Loucy (cell line): ENCODE results near the gene CAPSL.

Experiments
- H2AFZ ChIP-seq: fragments of 200-600 bp; sonication (generic); 2 replicates; pipeline ENCODE4 v1.6.0; 2016; ENCODE audit warnings: antibody characterized with exemption, mild to moderate bottlenecking, low read length, moderate library complexity
- H3F3A ChIP-seq: fragments of 200-600 bp; 2 replicates; pipeline ENCODE4 v1.6.0; 2016; ENCODE audit warnings: antibody characterized with exemption, low read depth, mild to moderate bottlenecking
- H3K27me3 ChIP-seq: fragments of 200-600 bp; sonication (generic); 2 replicates; pipeline ENCODE4 v1.6.1; 2014; ENCODE audit warnings: low read length, mild to moderate bottlenecking; ENCODE audit not compliant: insufficient read depth, poor library complexity, severe bottlenecking
- H3K36me3 ChIP-seq: fragments of 200-600 bp; sonication (generic); 2 replicates; pipeline ENCODE4 v1.6.1; 2016; ENCODE audit warnings: low read length; ENCODE audit not compliant: insufficient read depth
- H3K4me1 ChIP-seq: fragments of 200-600 bp; sonication (generic); 2 replicates; pipeline ENCODE4 v1.5.1; 2014; ENCODE audit warnings: low read length, mild to moderate bottlenecking; ENCODE audit not compliant: insufficient read depth, poor library complexity, severe bottlenecking
- H3K4me2 ChIP-seq: fragments of 200-600 bp; sonication (generic); 2 replicates; pipeline ENCODE4 v1.6.0; 2014; ENCODE audit warnings: antibody characterized with exemption, low read length, low read depth, mild to moderate bottlenecking; ENCODE audit not compliant: poor library complexity, severe bottlenecking
- H3K4me3 ChIP-seq: fragments of 200-600 bp; sonication (generic); 2 replicates; pipeline ENCODE4 v1.5.1; 2014; ENCODE audit warnings: low read length, mild to moderate bottlenecking, mixed read lengths; ENCODE audit not compliant: poor library complexity, severe bottlenecking
- H3K79me2 ChIP-seq: fragments of 200-600 bp; sonication (generic); 2 replicates; pipeline ENCODE4 v1.6.1; 2014; ENCODE audit warnings: low read length; ENCODE audit not compliant: insufficient read depth
- H3K9ac ChIP-seq: fragments of 200-600 bp; sonication (generic); 2 replicates; pipeline ENCODE4 v1.6.0; 2014; ENCODE audit warnings: mild to moderate bottlenecking, low read depth, low read length, moderate library complexity; ENCODE audit not compliant: poor library complexity, severe bottlenecking
- H3K9me2 ChIP-seq: fragments of 200-600 bp; sonication (generic); replicated peaks from 2 replicates; pipeline ENCODE4 v1.6.1; 2016; ENCODE audit warnings: low read depth, low read length, mixed read lengths
- H3K9me3 ChIP-seq: fragments of 200-600 bp; sonication (generic); 2 replicates; pipeline ENCODE4 v1.6.1; 2014; ENCODE audit warnings: mild to moderate bottlenecking, antibody characterized with exemption, low read length, low read depth; ENCODE audit not compliant: insufficient read depth
- H4K20me1 ChIP-seq: fragments of 200-600 bp; sonication (generic); 2 replicates; pipeline ENCODE4 v1.6.0; 2014; ENCODE audit warnings: antibody characterized with exemption, low read length, mild to moderate bottlenecking; ENCODE audit not compliant: insufficient read depth, poor library complexity, severe bottlenecking
- CTCF ChIP-seq: fragments of 200-600 bp; sonication (generic); conservative IDR thresholded peaks from 2 replicates; pipeline ENCODE4 v1.5.1; 2014; ENCODE audit warnings: mild to moderate bottlenecking, antibody characterized with exemption, low read length
- EZH2phosphoT487 ChIP-seq: fragments of 200-600 bp; IDR thresholded peaks from 2 replicates; pipeline ENCODE4 v1.6.1; 2018; ENCODE audit warnings: antibody characterized with exemption, mild to moderate bottlenecking, moderate library complexity, borderline replicate concordance

CAPSL gene

GRCh38 chr5:35876454-35876853, 62.0 kb downstream of the CAPSL start:
- no peaks in the 10 kb centered on the region for H3K36me3 ChIP-seq

GRCh38 chr5:35870605-35871004, 67.8 kb downstream of the CAPSL start:
- Histone ChIP-seq H3K36me3 (no peaks in the 10 kb centered on the region), H3K4me2 (no peak overlapping the region), H3K9me3 (no peaks in the 10 kb centered on the region), H3K27me3 (no peaks in the 10 kb centered on the region), H4K20me1 (no peaks in the 10 kb centered on the region), H3K9ac (no peak overlapping the region), H3K79me2 (no peaks in the 10 kb centered on the region), H3K9me2 (no peaks in the 10 kb centered on the region), H3K4me3 (no peak overlapping the region), H3K4me1 (no peaks in the 10 kb centered on the region), H2AFZ (no peak overlapping the region), H3F3A (no peaks in the 10 kb centered on the region)
- TF ChIP-seq EZH2phosphoT487 (no peak), CTCF (no peak)

More at GRCh38 chr5:35876454-35876853, 62.0 kb downstream of the CAPSL start:
- Histone ChIP-seq H3K79me2 (no peaks in the 10 kb centered on the region), H3K27me3 (no peaks in the 10 kb centered on the region), H3F3A (no peaks in the 10 kb centered on the region), H3K9me2 (no peaks in the 10 kb centered on the region), H3K4me1 (peaks cover 14% of the 10 kb centered on the region), H3K9me3 (no peaks in the 10 kb centered on the region), H3K4me3 (no peak overlapping the region), H2AFZ (no peak overlapping the region), H3K4me2 (no peak overlapping the region), H3K9ac (no peak overlapping the region), H4K20me1 (no peaks in the 10 kb centered on the region)
- TF ChIP-seq EZH2phosphoT487 (no peak), CTCF (no peak)

DNA sequence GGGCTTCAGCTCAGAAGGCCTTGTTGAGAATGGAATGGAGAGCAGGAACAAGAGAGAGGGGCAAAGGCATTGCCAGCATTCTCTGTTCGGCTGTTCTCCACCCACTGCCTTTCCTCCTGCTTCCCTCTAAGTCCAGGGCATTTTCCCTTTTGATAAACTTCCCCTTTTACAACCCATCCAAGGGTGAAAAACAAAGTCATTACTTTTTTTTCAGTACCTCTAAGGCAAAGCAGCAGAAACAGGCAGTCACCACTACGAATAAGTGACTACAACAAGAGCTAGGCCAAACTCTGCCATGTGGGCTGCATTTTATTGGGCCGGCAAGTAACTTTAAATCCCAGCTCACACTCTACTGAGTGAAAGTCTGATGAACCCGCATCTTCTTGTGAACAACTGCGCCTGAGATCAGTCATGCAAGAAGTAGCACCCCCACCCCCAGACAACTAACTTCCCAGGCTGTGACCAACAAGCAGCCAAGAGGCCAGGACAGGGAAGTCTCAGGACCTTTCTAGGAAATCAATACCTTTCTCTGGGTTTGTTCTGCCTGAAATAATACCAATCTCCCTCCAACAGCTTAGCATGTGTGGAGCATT, 68.6 kb downstream of the CAPSL start:
- Histone ChIP-seq H3K79me2 (no peaks in the 10 kb centered on the region), H3K9ac (no peak overlapping the region), H4K20me1 (no peaks in the 10 kb centered on the region), H3K9me2 (no peaks in the 10 kb centered on the region), H3K4me2 (no peak overlapping the region), H3K27me3 (no peaks in the 10 kb centered on the region), H3K36me3 (no peaks in the 10 kb centered on the region), H3F3A (no peaks in the 10 kb centered on the region), H3K9me3 (no peaks in the 10 kb centered on the region), H2AFZ (no peak overlapping the region), H3K4me3 (no peak overlapping the region), H3K4me1 (no peaks in the 10 kb centered on the region)
- TF ChIP-seq EZH2phosphoT487: no peak
- no peak for TF ChIP-seq CTCF
